ENCODE results near the gene C11orf24.

Gene C11orf24

DNA sequence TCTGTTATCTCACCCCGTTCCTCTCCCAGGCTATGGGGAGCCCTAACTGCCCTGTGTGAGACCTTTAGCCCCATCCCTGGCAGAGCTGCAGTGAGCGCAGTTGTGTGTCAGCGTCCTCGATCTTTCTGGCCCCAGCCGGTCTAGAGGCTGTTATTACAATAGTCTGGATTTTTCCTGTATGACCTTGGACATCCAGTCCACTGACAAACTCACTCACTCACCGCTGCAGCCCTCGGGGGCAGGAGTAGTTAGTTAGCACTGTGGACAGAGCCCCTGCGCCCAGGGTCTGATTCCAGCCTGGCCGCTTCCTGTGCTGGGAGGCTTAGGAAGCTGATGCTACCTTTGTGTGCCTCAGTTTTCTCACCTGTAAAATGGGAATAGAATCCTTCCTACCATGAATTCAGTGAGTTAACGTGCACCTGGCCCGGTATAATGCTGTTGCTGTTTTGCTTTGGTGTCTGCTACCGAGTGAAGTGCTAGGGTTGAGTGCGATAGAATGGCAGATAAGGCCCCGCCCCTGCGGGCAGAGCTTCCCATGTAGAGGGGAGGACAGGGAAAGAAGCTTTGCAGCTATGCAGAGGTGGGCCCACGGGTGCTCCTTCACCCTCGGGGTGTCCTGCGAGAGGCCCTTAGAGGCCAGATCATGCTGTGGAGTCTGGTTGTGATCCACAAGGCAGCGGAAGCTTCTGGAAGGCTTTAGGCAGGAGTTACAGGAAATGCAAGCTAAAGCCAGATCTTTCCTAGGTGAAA lies 43.6 kb upstream of the C11orf24 start:
- peak; percentile 29 for ATAC-seq
- TF ChIP-seq ZC3H10 (CRISPR knock-in tag; IDR thresholded peaks at IDR 0.05) (no peak), ZFP3 (CRISPR knock-in tag; IDR thresholded peaks at IDR 0.05) (peak; percentile 88)

DNA sequence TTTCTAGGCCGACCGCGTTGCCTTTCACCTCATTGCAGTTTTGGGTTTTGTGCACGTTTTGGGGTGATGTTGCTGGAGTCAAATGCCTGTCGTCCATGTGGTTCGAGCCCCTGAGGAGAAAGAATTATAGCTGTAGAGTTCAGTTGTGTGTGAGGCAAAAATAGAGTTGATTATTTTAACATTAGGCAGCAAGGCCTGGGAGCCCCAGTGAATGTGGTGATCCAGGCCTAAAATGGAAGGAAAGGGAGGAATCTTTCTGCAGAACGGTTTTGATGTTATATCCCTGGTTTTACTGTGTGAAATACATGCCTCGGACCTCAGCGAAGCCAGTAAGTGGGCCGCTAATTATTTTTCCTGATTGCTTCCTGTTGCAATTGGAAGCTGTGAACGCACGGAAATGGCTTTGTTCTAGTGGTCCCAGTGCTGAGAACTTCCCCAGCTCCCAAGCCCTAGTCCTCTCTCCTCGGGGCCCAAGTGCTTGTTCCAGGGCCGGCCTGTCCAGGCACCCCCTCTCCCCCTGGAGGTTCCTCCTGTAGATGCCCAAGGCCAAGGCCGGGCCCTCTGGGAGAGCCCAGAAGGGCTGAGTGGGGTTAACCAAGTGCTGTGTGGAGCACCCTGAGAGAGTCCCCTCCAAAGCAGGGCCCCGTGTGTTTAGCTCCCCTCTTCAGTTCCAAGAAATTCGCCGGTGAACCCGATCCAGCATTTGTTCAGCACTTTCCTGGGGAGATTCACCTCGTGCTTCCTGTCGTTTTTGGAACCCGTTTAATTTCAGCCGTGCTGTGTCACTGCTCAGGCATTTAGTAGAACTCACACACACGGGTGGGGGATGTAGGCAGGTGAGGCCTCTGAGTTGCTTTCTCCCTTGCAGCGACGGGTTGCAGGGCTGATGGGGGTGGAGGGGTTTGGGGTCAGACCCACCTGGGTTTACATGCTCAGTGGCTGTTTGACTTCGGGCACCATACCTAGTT lies 42.7 kb upstream of the C11orf24 start:
- no peak for TF ChIP-seq SNAI2 (CRISPR knock-in tag; IDR thresholded peaks at IDR 0.05)
- TF ChIP-seq ZFP3 (CRISPR knock-in tag; IDR thresholded peaks at IDR 0.05) = no peak
- peak; percentile 60 for ATAC-seq

DNA sequence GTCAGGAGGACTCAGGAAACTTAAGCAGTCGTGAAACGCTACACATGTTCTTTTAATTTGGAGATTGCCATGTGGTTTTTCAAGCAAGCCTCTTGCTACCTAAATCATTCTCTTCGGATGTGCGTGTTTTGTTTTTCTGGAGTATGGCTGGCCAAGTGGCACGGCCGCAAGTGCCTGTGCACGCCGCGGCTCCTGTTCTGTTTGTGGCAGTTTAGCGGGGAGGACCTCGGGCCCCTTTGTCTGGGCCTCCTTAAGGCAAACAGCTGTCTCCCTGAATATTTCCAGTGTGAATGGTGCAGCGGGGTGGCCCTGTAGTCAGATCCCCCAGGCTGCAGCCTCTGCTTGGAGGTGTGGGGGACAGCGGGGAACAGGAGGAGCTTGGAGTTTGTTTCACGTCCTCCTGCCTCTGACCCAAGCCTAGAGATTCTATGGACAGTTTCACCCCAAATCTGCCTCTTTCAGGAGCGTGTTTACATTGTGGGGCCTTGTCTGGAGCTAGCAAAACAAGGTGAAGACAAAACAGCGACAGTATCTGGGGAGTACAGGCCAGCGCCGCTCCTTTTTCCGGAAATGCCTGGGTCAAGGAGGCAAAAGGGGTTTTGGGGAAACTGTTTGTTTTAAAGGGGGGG lies 41.9 kb upstream of the C11orf24 start:
- TF ChIP-seq, protein P1, sequence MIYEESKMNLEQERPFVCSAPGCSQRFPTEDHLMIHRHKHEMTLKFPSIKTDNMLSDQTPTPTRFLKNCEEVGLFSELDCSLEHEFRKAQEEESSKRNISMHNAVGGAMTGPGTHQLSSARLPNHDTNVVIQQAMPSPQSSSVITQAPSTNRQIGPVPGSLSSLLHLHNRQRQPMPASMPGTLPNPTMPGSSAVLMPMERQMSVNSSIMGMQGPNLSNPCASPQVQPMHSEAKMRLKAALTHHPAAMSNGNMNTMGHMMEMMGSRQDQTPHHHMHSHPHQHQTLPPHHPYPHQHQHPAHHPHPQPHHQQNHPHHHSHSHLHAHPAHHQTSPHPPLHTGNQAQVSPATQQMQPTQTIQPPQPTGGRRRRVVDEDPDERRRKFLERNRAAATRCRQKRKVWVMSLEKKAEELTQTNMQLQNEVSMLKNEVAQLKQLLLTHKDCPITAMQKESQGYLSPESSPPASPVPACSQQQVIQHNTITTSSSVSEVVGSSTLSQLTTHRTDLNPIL (CRISPR knock-in tag; IDR thresholded peaks at IDR 0.05; ENCODE audit: low read depth) = no peak
- no peak for TF ChIP-seq BACH2 (CRISPR knock-in tag; IDR thresholded peaks at IDR 0.05; ENCODE audit: borderline replicate concordance)
- TF ChIP-seq, protein P2, sequence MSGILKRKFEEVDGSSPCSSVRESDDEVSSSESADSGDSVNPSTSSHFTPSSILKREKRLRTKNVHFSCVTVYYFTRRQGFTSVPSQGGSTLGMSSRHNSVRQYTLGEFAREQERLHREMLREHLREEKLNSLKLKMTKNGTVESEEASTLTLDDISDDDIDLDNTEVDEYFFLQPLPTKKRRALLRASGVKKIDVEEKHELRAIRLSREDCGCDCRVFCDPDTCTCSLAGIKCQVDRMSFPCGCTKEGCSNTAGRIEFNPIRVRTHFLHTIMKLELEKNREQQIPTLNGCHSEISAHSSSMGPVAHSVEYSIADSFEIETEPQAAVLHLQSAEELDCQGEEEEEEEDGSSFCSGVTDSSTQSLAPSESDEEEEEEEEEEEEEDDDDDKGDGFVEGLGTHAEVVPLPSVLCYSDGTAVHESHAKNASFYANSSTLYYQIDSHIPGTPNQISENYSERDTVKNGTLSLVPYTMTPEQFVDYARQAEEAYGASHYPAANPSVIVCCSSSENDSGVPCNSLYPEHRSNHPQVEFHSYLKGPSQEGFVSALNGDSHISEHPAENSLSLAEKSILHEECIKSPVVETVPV (CRISPR knock-in tag; IDR thresholded peaks at IDR 0.05) = no peak
- no peak for TF ChIP-seq SNAI2 (CRISPR knock-in tag; IDR thresholded peaks at IDR 0.05)
- no peak for TF ChIP-seq OSR1 (CRISPR knock-in tag; IDR thresholded peaks at IDR 0.05)
- TF ChIP-seq ARNTL (CRISPR knock-in tag; IDR thresholded peaks at IDR 0.05; ENCODE audit: borderline replicate concordance, low read depth) = no peak
- no peak for TF ChIP-seq TOX (CRISPR knock-in tag; IDR thresholded peaks at IDR 0.05; ENCODE audit: borderline replicate concordance)
- TF ChIP-seq ZC3H10 (CRISPR knock-in tag; IDR thresholded peaks at IDR 0.05) = no peak
- no peak for TF ChIP-seq TCF4 (CRISPR knock-in tag; IDR thresholded peaks at IDR 0.05; ENCODE audit: borderline replicate concordance)
- TF ChIP-seq, protein P3, sequence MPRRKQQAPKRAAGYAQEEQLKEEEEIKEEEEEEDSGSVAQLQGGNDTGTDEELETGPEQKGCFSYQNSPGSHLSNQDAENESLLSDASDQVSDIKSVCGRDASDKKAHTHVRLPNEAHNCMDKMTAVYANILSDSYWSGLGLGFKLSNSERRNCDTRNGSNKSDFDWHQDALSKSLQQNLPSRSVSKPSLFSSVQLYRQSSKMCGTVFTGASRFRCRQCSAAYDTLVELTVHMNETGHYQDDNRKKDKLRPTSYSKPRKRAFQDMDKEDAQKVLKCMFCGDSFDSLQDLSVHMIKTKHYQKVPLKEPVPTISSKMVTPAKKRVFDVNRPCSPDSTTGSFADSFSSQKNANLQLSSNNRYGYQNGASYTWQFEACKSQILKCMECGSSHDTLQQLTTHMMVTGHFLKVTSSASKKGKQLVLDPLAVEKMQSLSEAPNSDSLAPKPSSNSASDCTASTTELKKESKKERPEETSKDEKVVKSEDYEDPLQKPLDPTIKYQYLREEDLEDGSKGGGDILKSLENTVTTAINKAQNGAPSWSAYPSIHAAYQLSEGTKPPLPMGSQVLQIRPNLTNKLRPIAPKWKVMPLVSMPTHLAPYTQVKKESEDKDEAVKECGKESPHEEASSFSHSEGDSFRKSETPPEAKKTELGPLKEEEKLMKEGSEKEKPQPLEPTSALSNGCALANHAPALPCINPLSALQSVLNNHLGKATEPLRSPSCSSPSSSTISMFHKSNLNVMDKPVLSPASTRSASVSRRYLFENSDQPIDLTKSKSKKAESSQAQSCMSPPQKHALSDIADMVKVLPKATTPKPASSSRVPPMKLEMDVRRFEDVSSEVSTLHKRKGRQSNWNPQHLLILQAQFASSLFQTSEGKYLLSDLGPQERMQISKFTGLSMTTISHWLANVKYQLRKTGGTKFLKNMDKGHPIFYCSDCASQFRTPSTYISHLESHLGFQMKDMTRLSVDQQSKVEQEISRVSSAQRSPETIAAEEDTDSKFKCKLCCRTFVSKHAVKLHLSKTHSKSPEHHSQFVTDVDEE (CRISPR knock-in tag; IDR thresholded peaks at IDR 0.05) = no peak
- no peak for TF ChIP-seq ZNF8 (CRISPR knock-in tag; IDR thresholded peaks at IDR 0.05)
- no peak for TF ChIP-seq CSDC2 (CRISPR knock-in tag; IDR thresholded peaks at IDR 0.05)
- no peak for TF ChIP-seq GLIS3 (CRISPR knock-in tag; IDR thresholded peaks at IDR 0.05)
- no peak for TF ChIP-seq ZFP30 (CRISPR knock-in tag; IDR thresholded peaks at IDR 0.05)
- TF ChIP-seq, protein P4, sequence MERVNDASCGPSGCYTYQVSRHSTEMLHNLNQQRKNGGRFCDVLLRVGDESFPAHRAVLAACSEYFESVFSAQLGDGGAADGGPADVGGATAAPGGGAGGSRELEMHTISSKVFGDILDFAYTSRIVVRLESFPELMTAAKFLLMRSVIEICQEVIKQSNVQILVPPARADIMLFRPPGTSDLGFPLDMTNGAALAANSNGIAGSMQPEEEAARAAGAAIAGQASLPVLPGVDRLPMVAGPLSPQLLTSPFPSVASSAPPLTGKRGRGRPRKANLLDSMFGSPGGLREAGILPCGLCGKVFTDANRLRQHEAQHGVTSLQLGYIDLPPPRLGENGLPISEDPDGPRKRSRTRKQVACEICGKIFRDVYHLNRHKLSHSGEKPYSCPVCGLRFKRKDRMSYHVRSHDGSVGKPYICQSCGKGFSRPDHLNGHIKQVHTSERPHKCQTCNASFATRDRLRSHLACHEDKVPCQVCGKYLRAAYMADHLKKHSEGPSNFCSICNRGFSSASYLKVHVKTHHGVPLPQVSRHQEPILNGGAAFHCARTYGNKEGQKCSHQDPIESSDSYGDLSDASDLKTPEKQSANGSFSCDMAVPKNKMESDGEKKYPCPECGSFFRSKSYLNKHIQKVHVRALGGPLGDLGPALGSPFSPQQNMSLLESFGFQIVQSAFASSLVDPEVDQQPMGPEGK (CRISPR knock-in tag; IDR thresholded peaks at IDR 0.05; ENCODE audit: borderline replicate concordance) = no peak
- no peak for TF ChIP-seq ESRRG (CRISPR knock-in tag; IDR thresholded peaks at IDR 0.05)
- TF ChIP-seq ISL1 (CRISPR knock-in tag; IDR thresholded peaks at IDR 0.05) = no peak
- no peak for TF ChIP-seq ZNF70 (CRISPR knock-in tag; IDR thresholded peaks at IDR 0.05)
- ATAC-seq = peak; percentile 48

All from SK-N-SH treated with all-trans-retinoic acid at 6 μM for 48 hours (cell line).